ENCODE results near the gene PSPC1.

The PSPC1 gene

DNA sequence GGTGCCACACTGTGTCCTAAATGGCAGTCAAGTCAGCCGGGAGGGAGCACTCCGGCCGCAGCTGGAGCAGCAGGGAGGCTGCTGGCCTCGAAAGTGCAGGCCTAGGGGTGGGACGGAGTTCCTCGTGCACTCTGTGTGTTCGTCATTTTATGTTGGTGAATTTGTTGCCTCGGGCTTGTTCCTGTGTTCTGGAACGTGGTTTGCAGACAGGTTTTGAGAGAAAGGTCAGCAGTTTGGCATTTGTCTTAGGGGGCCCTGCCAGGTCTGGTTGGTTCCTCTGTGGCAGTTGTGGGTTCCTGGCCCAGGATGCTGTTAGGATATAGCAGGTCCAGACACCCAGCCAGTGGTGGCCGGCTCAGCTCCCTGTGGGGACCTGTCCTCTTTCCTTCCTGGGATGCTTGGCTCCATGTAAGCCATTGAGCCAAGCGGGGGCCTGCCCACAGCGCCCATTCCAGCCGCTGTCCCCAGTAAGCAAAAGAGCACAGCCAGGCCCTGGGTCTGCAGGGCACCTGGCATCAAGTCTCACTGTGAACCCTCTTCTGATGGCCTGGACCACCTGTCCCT is 119.2 kb downstream of the PSPC1 start:
- Histone ChIP-seq H3K4me1 (ENCODE audit: control insufficient read depth, insufficient read depth, low read length) (no peaks in the 10 kb centered on the region), H3K4me3 (ENCODE audit: low read length) (no peak overlapping the region), H3K27ac (ENCODE audit: low read depth, low read length) (no peak overlapping the region), H3K9ac (ENCODE audit: low read length) (no peak overlapping the region), H3K27me3 (ENCODE audit: control insufficient read depth, insufficient read depth, low read length) (no peaks in the 10 kb centered on the region), H3K36me3 (ENCODE audit: control insufficient read depth, insufficient read depth, low read length) (peaks cover 44% of the 10 kb centered on the region)

GRCh38 chr13:19661561-19661960 is 121.2 kb downstream of the PSPC1 start:
- Histone ChIP-seq H3K9ac (ENCODE audit: low read length) (no peak overlapping the region), H3K4me1 (ENCODE audit: control insufficient read depth, insufficient read depth, low read length) (no peaks in the 10 kb centered on the region), H3K36me3 (ENCODE audit: control insufficient read depth, insufficient read depth, low read length) (peaks cover 37% of the 10 kb centered on the region), H3K4me3 (ENCODE audit: low read length) (no peak overlapping the region), H3K27me3 (ENCODE audit: control insufficient read depth, insufficient read depth, low read length) (no peaks in the 10 kb centered on the region), H3K27ac (ENCODE audit: low read depth, low read length) (no peak overlapping the region)

GRCh38 chr13:19661126-19661525 is 121.6 kb downstream of the PSPC1 start:
- Histone ChIP-seq H3K27me3 (ENCODE audit: control insufficient read depth, insufficient read depth, low read length) (no peaks in the 10 kb centered on the region), H3K4me3 (ENCODE audit: low read length) (no peak overlapping the region), H3K36me3 (ENCODE audit: control insufficient read depth, insufficient read depth, low read length) (peaks cover 37% of the 10 kb centered on the region), H3K4me1 (ENCODE audit: control insufficient read depth, insufficient read depth, low read length) (no peaks in the 10 kb centered on the region), H3K27ac (ENCODE audit: low read depth, low read length) (no peak overlapping the region), H3K9ac (ENCODE audit: low read length) (no peak overlapping the region)

GRCh38 chr13:19658831-19659230 is 123.9 kb downstream of the PSPC1 start:
- H3K4me1 ChIP-seq (ENCODE audit: control insufficient read depth, insufficient read depth, low read length), result no peaks in the 10 kb centered on the region
- no peak overlapping the region for H3K4me3 ChIP-seq (ENCODE audit: low read length)
- H3K27me3 ChIP-seq (ENCODE audit: control insufficient read depth, insufficient read depth, low read length), result no peaks in the 10 kb centered on the region
- no peak overlapping the region for H3K9ac ChIP-seq (ENCODE audit: low read length)
- peaks cover 19% of the 10 kb centered on the region for H3K36me3 ChIP-seq (ENCODE audit: control insufficient read depth, insufficient read depth, low read length)
- no peak overlapping the region for H3K27ac ChIP-seq (ENCODE audit: low read depth, low read length)

DNA sequence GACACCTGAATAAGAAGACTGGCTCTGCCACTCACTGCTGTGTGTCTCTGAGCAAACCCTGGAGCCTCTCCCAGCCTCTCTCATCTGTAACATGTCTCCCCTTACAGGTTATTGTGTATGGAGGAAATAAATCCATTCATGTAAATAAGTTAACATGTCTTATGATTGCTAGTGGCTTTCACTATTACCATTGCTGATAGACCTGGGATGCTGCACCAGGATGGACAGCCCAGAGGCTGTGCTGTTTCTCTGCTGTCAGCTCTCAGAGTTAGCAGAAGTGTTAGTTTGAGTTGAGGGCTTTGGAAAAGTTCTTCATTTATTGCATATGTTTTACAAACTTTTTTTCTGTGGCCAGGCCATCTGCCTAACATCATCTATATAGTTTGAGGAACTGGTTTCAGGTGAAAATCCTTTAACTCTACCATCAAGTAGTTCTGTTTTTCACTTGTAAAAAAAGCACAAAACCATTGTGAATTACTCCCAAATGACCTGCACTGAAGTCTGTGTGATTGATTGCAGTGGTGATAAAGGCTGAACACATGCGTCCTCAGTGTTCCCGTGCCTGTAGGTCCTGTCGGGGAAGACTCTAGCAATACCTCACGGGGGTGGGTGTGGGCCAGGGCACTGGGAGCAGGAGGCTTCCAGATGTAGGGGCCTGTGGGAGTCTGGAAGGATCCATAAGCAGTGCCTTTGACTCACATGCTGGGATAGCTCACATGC is 124.7 kb downstream of the PSPC1 start:
- Histone ChIP-seq H3K36me3 (ENCODE audit: control insufficient read depth, insufficient read depth, low read length) (peaks cover 12% of the 10 kb centered on the region), H3K27ac (ENCODE audit: low read depth, low read length) (no peak overlapping the region), H3K4me3 (ENCODE audit: low read length) (no peak overlapping the region), H3K9ac (ENCODE audit: low read length) (no peak overlapping the region), H3K4me1 (ENCODE audit: control insufficient read depth, insufficient read depth, low read length) (no peaks in the 10 kb centered on the region), H3K27me3 (ENCODE audit: control insufficient read depth, insufficient read depth, low read length) (no peaks in the 10 kb centered on the region)

All from rectal smooth muscle tissue (tissue), 1 donor.